SK-N-SH treated with all-trans-retinoic acid at 6 μM for 48 hours (cell line): ENCODE data around the gene PTGES.

Source experiments
- ATAC-seq: fragments of 200-7000 bp; cut with Tn5 transposase; 3 replicates; pipeline ENCODE4 v1.9.1; 2020; ENCODE audit warnings: mild to moderate bottlenecking, moderate library complexity
- ARNTL ChIP-seq: fragments of 450-650 bp; formaldehyde crosslinking; IDR thresholded peaks from 2 replicates; pipeline ENCODE4 v1.5.0; 2020; ENCODE audit warnings: low read depth, mild to moderate bottlenecking, moderate library complexity, borderline replicate concordance
- BACH2 ChIP-seq: fragments of 250-450 bp; sonication (Bioruptor Pico); IDR thresholded peaks from 2 replicates; pipeline ENCODE4 v1.9.0; 2021; ENCODE audit warnings: mild to moderate bottlenecking, borderline replicate concordance
- CREB5 ChIP-seq: fragments of 250-450 bp; sonication (Bioruptor Pico); IDR thresholded peaks from 2 replicates; pipeline ENCODE4 v1.5.1; 2020; ENCODE audit warnings: low read depth, mild to moderate bottlenecking, moderate library complexity
- CSDC2 ChIP-seq: fragments of 250-450 bp; sonication (Bioruptor Pico); IDR thresholded peaks from 2 replicates; pipeline ENCODE4 v1.5.0; 2020; ENCODE audit warnings: mild to moderate bottlenecking, moderate library complexity
- CSRNP3 ChIP-seq: fragments of 250-450 bp; sonication (Bioruptor Pico); IDR thresholded peaks from 2 replicates; pipeline ENCODE4 v1.5.1; 2021; ENCODE audit warnings: mild to moderate bottlenecking, moderate library complexity
- ESRRG ChIP-seq: fragments of 250-450 bp; sonication (Bioruptor Pico); IDR thresholded peaks from 2 replicates; pipeline ENCODE4 v1.6.1; 2021; ENCODE audit warnings: mild to moderate bottlenecking
- GLIS3 ChIP-seq: fragments of 250-450 bp; sonication (Bioruptor Pico); IDR thresholded peaks from 2 replicates; pipeline ENCODE4 v1.5.0; 2020; ENCODE audit warnings: mild to moderate bottlenecking, moderate library complexity
- ISL1 ChIP-seq: fragments of 250-450 bp; sonication (Bioruptor Pico); IDR thresholded peaks from 2 replicates; pipeline ENCODE4 v2.1.2; 2022; ENCODE audit warnings: mild to moderate bottlenecking, moderate library complexity
- OSR1 ChIP-seq: fragments of 250-450 bp; sonication (Bioruptor Pico); IDR thresholded peaks from 2 replicates; pipeline ENCODE4 v1.8.0; 2022; ENCODE audit warnings: moderate library complexity, mild to moderate bottlenecking, inconsistent platforms
- PATZ1 ChIP-seq: fragments of 250-450 bp; sonication (Bioruptor Pico); IDR thresholded peaks from 2 replicates; pipeline ENCODE4 v1.8.0; 2020; ENCODE audit warnings: mild to moderate bottlenecking, moderate library complexity, borderline replicate concordance
- POU6F1 ChIP-seq: fragments of 250-450 bp; sonication (Bioruptor Pico); IDR thresholded peaks from 2 replicates; pipeline ENCODE4 v1.8.0; 2021; ENCODE audit warnings: low read depth, mild to moderate bottlenecking, moderate library complexity, borderline replicate concordance
- PPARA ChIP-seq: fragments of 250-450 bp; sonication (Bioruptor Pico); IDR thresholded peaks from 2 replicates; pipeline ENCODE4 v1.5.0; 2020; ENCODE audit warnings: mild to moderate bottlenecking, borderline replicate concordance
- SNAI2 ChIP-seq: fragments of 250-450 bp; sonication (Bioruptor Pico); IDR thresholded peaks from 2 replicates; pipeline ENCODE4 v1.5.0; 2020; ENCODE audit warnings: mild to moderate bottlenecking, moderate library complexity
- TCF4 ChIP-seq: fragments of 250-450 bp; sonication (Bioruptor Pico); IDR thresholded peaks from 2 replicates; pipeline ENCODE4 v1.8.0; 2021; ENCODE audit warnings: mild to moderate bottlenecking, moderate library complexity, borderline replicate concordance
- TOX ChIP-seq: fragments of 250-450 bp; sonication (Bioruptor Pico); IDR thresholded peaks from 2 replicates; pipeline ENCODE4 v1.8.0; 2021; ENCODE audit warnings: mild to moderate bottlenecking, moderate library complexity, borderline replicate concordance
- TSHZ2 ChIP-seq: fragments of 250-450 bp; sonication (Bioruptor Pico); IDR thresholded peaks from 2 replicates; pipeline ENCODE4 v1.5.0; 2020; ENCODE audit warnings: mild to moderate bottlenecking, moderate library complexity
- ZFP3 ChIP-seq: fragments of 250-450 bp; sonication (Bioruptor Pico); IDR thresholded peaks from 2 replicates; pipeline ENCODE4 v1.5.0; 2020; ENCODE audit warnings: mild to moderate bottlenecking, moderate library complexity
- ZFP30 ChIP-seq: fragments of 450-650 bp; formaldehyde crosslinking; IDR thresholded peaks from 2 replicates; pipeline ENCODE4 v1.5.0; 2022; ENCODE audit warnings: mild to moderate bottlenecking, moderate library complexity
- ZNF565 ChIP-seq: fragments of 450-650 bp; formaldehyde crosslinking; conservative IDR thresholded peaks from 2 replicates; pipeline ENCODE4 v1.5.0; 2020; ENCODE audit warnings: low read depth, mild to moderate bottlenecking, moderate library complexity
- ZNF70 ChIP-seq: fragments of 450-650 bp; formaldehyde crosslinking; IDR thresholded peaks from 2 replicates; pipeline ENCODE4 v1.5.0; 2020; ENCODE audit warnings: mild to moderate bottlenecking, moderate library complexity
- ZNF8 ChIP-seq: fragments of 450-650 bp; formaldehyde crosslinking; IDR thresholded peaks from 2 replicates; pipeline ENCODE4 v1.5.0; 2020; ENCODE audit warnings: mild to moderate bottlenecking, moderate library complexity

PTGES gene

GRCh38 chr9:129768486-129768885 is 15.6 kb upstream of the PTGES start:
- no peak for ATAC-seq
- TF ChIP-seq ZFP3 (CRISPR knock-in tag) = no peak
- no peak for TF ChIP-seq CREB5 (CRISPR knock-in tag)
- TF ChIP-seq POU6F1 (CRISPR knock-in tag) = no peak
- no peak for TF ChIP-seq TCF4
- TF ChIP-seq ESRRG (CRISPR knock-in tag) = no peak
- TF ChIP-seq GLIS3 (CRISPR knock-in tag) = no peak
- no peak for TF ChIP-seq ZNF565
- no peak for TF ChIP-seq ZFP30 (CRISPR knock-in tag)
- TF ChIP-seq ZNF70 (CRISPR knock-in tag) = no peak
- TF ChIP-seq SNAI2 (CRISPR knock-in tag) = no peak
- TF ChIP-seq PPARA = no peak
- TF ChIP-seq ARNTL (CRISPR knock-in tag) = no peak
- no peak for TF ChIP-seq ISL1
- no peak for TF ChIP-seq TSHZ2 (CRISPR knock-in tag)
- TF ChIP-seq OSR1 (CRISPR knock-in tag) = no peak
- no peak for TF ChIP-seq TOX (CRISPR knock-in tag)
- no peak for TF ChIP-seq ZNF8 (CRISPR knock-in tag)
- TF ChIP-seq PATZ1 (CRISPR knock-in tag) = no peak

- TF ChIP-seq TSHZ2 (CRISPR knock-in tag) (no peak), ZNF70 (CRISPR knock-in tag) (no peak), TOX (CRISPR knock-in tag) (no peak), ZNF8 (CRISPR knock-in tag) (no peak), SNAI2 (CRISPR knock-in tag) (no peak), ISL1 (no peak), ARNTL (CRISPR knock-in tag) (no peak), ZNF565 (no peak), CSRNP3 (CRISPR knock-in tag) (no peak), CSDC2 (CRISPR knock-in tag) (no peak), BACH2 (no peak), POU6F1 (CRISPR knock-in tag) (no peak)
- TF ChIP-seq, all 23 proteins: peak for 0
- no peak for ATAC-seq
These were observed 13.0 kb upstream of the PTGES start for GRCh38 chr9:129765764-129766317.
